OCI-LY3 (cell line): Measurements from ENCODE around the gene ASCC1.

Experiments
- EZH2phosphoT487 ChIP-seq: fragments of 200-600 bp; shearing (Covaris generic); IDR thresholded peaks from 2 replicates; pipeline ENCODE4 v1.6.1; 2018; ENCODE audit warnings: antibody characterized with exemption, mixed run types, low read depth
- TF ChIP-seq, protein P1 (sequence below): fragments of 200-600, 300-600 bp; sonication (generic); IDR thresholded peaks from 2 replicates; pipeline ENCODE4 v1.5.1; 2014; ENCODE audit warnings: antibody characterized with exemption, low read length, low read depth

DNA sequence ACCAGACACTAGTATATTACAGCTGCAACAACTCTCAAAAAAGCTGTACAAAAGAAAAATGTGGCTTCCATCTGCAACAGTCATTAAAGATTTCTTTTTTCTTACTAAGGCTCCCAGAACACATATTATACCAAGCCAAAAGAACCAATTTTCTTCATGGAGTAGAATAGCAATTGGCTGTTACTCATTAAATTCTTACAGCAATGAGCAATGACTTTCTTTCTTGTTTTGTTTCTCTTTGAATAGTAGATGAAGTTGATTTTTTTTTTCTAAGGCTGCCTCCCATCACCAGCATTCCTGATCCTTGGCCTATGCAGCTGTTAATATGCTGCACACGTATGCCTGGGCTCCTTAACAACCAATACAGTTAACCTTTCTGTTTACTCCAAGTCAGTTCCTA, 91.1 kb downstream of the ASCC1 start:
- TF ChIP-seq, protein P1, sequence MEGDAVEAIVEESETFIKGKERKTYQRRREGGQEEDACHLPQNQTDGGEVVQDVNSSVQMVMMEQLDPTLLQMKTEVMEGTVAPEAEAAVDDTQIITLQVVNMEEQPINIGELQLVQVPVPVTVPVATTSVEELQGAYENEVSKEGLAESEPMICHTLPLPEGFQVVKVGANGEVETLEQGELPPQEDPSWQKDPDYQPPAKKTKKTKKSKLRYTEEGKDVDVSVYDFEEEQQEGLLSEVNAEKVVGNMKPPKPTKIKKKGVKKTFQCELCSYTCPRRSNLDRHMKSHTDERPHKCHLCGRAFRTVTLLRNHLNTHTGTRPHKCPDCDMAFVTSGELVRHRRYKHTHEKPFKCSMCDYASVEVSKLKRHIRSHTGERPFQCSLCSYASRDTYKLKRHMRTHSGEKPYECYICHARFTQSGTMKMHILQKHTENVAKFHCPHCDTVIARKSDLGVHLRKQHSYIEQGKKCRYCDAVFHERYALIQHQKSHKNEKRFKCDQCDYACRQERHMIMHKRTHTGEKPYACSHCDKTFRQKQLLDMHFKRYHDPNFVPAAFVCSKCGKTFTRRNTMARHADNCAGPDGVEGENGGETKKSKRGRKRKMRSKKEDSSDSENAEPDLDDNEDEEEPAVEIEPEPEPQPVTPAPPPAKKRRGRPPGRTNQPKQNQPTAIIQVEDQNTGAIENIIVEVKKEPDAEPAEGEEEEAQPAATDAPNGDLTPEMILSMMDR = no peak
- no peak for TF ChIP-seq EZH2phosphoT487
